ENCODE measurements around the gene GCK.

GCK gene

DNA sequence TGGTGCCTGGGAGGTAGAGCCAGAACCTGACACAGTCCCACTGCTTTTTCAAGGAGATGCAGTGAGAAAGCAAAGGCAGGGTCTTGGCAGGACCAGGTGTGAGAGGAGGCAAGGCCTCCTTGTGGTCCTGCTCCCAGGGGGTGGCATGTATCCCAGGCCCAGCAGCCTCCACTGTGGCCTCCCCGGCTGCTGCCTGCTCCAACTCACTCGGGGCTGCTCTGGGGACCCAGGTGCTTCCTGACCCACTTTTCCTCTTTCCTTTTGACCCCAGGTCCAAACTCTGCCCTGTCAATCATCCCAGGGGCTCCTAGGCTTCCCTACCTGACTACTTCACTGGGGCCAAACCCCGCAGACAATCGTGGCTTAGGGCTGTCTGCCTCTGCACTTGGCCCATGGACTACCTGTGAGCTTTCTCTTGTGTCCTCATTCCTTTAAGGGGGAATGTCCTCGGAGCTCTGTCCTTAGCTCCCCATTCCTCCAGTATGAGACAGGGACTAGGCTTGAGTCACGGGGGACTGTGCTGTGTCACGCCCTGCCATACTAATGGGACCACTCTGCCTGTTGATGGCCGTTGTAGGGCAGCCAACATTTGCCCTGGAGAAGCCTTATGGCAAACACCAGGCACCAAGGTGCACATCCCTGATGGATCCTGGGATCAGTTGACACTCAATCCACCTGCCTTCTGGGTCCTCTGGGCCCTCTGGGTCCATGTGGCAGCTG is 86.2 kb downstream of the GCK start:
- no peak for DNase-seq

DNA sequence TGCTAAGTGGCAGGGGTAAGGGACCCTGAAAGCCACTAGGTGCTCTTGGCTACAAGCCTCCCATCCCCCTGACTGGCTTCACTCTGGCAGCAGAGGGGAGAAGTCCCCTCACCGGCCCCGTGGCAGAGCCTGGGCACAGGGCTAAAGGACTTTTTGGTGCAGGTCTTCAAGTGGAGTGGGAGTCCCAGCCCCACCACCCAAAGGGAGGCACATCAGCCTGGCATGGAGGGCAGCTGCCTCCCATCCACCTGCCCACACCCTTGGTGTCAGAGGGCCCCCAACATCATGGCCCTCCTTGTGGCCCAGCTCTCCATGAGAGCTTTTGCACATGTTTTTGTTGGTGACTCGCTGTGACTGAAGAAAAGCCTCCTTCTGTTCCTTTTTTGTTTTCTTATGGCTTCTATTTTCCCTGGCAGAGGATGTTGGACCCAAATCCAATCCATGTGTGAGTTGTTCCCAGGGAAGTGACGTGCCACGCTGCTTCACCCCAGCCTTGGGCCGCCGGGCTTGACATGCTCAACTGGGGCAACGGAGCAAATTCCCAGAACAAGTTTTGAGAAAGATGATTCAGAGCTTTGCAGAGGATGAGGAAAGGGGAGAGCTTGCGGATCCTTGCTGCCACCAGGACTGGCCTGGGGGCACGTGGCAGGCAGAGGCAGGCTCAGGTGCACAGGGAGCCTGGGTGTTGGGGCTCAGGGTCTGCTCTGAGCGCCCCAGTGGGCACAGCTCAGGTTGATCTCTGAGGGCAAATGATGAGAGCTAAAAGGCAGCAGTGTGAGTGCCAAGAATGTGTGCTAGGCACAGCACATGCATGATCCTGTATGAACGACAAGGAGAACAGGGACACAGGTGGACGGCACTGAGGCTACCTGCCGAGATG is 87.0 kb downstream of the GCK start:
- DNase-seq, result no peak

DNA sequence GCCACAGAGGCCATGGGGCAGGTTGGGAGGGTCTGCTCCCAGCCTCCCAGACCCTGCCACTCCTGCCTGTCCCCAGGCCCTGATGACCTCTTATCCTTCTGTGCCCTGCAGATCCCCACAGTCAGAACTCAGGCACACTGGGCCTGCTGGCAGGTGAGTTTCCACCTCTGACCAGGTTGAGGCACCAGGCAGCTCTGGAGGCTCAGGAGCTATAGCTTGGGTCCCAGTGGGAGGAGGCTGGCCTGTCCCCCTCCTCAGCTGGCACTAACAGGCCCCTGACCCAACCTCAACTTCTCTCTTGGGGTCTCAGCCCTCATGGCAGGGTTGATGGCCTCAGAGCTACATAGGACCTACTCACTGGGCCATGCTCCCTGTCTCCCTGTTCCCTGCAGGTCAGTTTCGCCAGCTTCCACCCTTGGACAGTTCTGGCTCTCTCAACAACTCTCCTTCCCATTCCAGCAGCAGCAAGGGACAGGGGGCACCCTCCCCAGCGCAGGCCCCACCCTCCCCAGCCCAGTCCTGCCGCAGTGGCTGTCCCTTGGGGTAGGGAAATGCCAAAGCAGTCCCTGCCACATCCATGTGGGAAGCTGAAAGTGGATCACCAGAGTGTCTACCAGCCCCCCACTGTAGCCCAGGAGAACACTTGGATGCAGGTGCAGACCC is 87.8 kb downstream of the GCK start:
- no peak for DNase-seq

DNA sequence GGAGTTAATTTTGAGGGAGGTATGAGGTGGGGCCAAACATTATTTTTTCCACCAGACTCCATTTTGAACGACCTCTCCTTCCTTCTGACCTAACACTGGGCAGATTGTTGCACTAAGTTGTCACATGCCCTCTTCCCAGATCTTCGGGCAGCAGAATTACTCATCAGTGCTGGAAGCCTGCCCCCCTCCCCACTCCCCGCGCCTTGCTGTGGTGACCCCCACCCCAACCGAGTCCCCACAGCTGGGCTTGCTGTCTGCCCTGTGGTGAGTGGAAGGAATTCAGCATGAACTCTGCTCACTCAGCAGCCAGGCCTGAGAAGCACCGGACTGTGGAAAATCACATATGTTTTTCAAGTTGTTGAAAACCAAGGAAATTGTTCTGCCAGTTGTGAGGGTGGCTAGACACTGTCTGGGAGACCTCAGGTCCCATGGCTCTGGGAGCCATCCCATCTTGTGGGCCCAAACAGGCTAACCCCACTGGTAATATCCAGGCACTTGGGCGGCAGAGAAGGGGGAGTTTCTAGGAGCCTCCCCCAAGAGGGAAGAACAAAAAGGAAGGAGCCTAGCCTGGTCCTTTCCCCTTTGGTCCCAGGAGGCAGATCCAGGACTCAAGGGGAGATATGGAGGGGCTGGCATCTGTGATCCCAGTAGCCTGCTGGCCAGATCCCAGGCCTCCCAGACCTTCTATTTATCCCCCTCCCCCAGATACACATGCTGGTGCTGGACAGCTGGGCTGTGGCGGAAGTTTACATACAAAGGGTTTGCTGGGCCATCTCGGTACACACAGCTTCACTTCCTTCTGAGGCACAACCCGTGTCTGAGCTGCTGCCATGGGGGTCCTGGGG is 88.6 kb downstream of the GCK start:
- no peak for DNase-seq

DNA sequence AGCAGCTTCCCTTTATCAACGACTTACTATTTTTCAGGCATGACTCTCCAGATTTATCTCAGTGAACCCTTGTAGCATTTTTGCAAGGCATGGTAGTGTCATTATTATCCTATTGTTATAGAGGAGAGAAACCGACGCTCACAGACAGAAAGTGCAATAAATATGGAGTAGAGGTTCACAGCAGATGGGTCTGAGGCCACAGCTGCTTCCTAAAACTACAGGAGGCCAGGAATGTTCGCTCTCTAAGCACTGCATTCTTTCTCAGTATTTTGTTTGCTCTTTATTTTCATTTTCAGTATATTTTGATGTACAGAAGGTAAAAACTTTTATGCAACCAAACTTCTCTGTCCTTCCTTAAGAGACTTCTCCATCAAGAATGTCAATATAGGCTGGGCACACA is 89.6 kb downstream of the GCK start:
- DNase-seq, result no peak

DNA sequence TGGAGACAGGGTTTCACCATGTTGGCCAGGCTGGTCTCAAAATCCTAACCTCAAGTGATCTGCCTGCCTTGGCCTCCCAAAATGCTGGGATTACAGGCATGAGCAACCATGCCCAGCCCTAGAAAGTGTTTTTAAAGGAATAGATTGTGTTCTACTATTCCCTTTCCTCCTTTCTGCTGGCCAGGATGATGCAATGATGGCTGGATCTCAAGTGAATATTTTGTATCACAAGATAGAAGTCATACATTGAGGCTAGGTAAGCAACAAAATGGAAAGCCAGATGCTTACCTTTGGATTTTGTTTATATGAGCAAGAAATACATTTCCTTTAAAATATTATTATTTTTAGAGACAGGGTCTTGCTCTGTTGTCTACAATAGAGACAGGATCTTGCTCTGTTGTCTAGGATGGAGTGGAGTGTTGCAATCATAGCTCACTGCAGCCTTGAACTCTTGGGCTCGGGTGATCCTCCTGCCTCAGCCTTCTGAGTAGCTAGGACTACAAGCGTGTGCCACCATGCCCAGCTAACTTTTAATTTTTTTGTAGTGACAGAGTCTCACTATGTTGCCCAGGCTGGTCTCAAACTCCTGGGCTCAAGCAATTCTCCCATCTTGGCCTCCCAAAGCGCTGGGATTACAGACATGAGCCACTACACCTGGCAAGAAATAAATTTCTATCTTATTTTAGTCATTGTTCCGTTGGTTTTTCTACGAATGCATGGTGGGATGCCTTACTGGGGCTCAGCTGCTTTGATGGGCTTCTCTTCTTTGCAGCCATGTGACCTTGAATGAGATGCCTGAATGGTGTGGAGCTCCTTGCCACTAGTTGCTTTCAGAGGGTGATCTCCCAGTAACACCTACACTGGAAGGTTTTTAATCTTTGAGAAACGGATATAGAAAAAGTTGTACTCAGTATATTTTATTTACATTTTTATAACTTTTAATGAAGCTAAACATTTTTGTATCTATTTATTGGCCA is 90.9 kb downstream of the GCK start:
- no peak for DNase-seq

DNA sequence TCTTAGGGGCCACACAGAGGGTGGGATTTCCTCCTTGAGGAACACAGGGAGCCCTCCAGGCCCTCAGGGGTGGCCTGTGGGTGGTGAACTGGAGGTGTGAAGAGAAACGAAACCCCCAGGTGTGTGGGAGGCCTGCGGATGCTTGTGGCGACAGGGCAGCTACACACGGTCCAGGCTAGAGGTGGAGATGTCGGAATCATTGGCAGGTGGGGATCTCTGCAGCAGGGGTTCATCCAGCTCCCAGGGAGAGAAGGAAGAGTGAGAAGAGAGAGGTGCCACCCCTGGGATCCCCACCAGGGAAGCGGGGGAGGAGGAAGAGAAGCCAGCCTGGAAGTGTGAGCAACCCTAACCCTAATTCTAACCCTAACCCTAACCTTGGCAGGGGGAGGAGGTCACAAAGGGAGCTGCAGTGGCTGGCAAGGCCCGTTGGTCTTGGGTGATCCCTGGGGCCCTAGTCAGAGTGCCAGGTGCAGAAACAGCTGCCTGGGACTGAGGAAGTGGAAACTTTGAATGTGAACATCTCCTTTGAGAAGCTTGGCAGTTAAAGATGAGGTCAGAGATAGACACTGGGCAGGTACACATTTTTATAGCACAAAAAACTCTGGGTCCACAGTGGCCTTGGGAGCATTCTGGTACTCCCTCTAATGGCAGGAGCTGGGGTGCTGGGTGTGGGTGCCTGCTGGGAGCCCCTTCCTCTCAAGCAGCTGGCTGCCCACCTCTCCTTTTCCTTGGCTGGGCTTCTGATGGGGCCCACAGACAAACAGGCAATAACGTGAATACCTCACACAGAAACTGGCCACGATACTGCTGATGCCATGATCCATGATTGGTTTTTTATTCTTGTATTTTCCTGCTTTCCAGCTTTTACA is 91.9 kb downstream of the GCK start:
- no peak for DNase-seq

DNA sequence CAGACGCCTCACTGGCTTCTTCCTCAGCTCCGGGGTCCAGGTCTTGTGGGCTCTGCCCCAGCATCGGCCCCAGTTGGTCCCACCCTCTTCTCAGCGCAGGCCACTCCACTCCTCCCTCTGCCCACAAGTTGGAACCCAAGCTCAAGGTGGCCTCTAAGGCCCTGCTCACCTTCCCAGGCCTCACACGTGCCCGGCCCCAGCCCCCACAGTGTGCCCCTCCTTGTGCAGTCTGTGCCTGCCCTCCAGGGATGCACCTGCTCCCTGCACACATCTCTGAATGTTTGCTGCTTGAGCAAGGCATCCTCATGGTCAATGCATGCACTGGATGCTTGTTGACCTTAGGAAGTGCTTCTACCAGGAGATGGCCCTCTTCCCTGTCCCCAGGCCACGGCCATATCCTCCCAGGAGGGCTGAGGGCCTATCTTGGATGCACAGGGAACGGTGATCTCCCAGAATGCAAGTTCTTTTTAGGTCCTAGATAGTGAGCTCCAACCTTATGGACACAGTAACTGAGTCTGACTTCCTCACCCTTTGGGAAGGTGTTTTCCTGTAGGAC is 92.8 kb downstream of the GCK start:
- no peak for DNase-seq

DNA sequence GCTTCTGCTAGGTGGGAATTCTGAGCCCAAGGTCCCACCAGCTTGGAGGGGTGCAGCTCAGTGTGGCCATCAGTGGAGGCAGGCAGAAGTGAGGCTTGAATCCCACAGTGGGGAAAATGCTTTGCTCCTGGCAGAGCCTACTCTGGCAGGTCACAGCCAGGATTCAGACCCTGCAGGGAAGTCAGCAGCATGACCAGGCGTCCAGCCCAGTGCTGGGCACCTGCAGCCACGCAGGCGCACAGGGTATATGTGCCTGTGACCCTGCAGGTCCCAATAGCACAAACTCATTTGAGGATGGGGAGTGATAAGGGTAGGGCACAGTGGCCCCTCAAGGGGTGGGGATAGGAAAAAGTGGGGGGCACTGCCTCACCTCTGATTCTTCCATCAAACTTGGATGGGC is 93.5 kb downstream of the GCK start:
- DNase-seq, result no peak

DNA sequence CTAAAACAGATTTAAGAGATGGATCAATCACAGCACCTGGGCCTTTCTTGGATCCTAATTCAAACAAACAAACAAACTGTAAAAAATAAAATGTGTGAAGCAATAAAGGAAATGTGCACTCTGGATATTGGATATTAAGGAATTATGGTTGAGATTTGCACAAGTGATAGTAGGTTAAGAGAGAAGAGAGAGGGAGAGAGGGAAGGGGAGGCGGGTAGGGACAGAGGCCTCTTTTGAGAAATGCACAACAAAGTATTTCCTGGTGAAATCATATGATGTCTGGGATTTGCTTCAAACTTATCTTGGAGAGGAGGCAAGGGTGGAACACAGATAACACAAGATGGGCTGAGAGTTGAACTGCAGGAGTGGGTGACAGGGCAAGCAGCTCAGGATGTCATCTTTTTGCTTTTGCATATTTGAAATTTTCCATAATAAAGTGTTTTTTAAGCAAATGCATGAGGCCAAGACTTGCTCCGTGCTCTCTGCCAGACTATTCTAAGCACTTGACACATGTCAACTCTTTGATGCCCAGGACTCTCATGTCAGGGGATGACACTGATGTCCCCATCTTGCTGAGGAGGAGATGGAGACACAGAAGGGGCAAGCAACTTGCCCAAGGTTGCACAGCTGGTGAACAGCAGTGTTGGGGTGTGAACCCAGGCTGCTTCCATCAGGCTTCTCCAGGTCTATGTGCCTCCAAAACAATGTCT is 94.2 kb downstream of the GCK start:
- DNase-seq, result no peak

DNA sequence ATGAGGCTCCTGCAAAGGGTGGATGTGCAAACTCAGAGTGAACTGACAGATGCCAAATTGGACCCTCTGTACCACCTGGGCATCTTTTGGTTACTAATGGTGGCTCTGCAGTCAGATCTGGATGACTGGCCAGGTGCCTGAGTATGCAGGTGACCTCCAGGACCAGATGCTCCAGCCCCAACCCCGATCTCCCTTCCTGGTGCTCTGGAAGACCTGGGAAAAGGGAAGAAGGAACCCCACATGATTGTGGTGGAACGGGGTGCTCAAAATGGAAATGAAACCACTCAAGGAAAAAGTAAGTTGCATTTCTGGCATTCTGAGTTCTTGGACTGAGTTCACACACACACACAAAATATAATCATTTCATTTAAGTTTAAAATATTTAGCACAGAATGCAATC is 94.9 kb downstream of the GCK start:
- DNase-seq, result no peak
